ENCODE measurements around the gene MRPS35. TPM values are rescaled to one million over a fixed set of nuclear protein-coding genes. Genes with fewer than 3 reads are reported as not detected.

Gene MRPS35
- total and polyA plus RNA-seq, 4 donors, result 21.8 to 48.7 (median 32.7) TPM

GRCh38 chr12:27769142-27769673 is 58.6 kb downstream of the MRPS35 start:
- H3K27ac ChIP-seq (ENCODE audit: low read depth in 1 of 2, low read length in 1 of 2), result no peak overlapping the region
- 83 to 86% methylated on average over 8 of the region's 8 CpGs for WGBS, 2 donors
- no peak for DNase-seq
- no peaks in the 10 kb centered on the region for H3K36me3 ChIP-seq (ENCODE audit: control insufficient read depth in 4 of 4, insufficient read depth in 4 of 4, low read length in 4 of 4)
- no peaks in the 10 kb centered on the region for H3K4me1 ChIP-seq (ENCODE audit: control insufficient read depth in 5 of 5, insufficient read depth in 5 of 5, low read length in 5 of 5)
- no peaks in the 10 kb centered on the region for H3K27me3 ChIP-seq (ENCODE audit: control insufficient read depth in 3 of 3, insufficient read depth in 3 of 3, low read length in 2 of 3)
- H3K9ac ChIP-seq (ENCODE audit: insufficient read depth in 1 of 2, low read length in 2 of 2), result no peak overlapping the region
- no peak for ATAC-seq (ENCODE audit: insufficient read depth, low FRiP score)
- TF ChIP-seq CTCF (IDR thresholded peaks at IDR 0.05; ENCODE audit: control extremely low read depth, extremely low read depth), result no peak
- no peaks in the 10 kb centered on the region for H3K9me3 ChIP-seq (ENCODE audit: control insufficient read depth in 4 of 4, insufficient read depth in 3 of 4, low read length in 3 of 4)
- no peak overlapping the region for H3K4me3 ChIP-seq

- Histone ChIP-seq H3K4me3 (no peak overlapping the region), H3K4me1 (ENCODE audit: control insufficient read depth in 5 of 5, insufficient read depth in 5 of 5, low read length in 5 of 5) (no peaks in the 10 kb centered on the region), H3K36me3 (ENCODE audit: control insufficient read depth in 4 of 4, insufficient read depth in 4 of 4, low read length in 4 of 4) (no peaks in the 10 kb centered on the region), H3K27ac (ENCODE audit: low read depth in 1 of 2, low read length in 1 of 2) (no peak overlapping the region), H3K27me3 (ENCODE audit: control insufficient read depth in 3 of 3, insufficient read depth in 3 of 3, low read length in 2 of 3) (no peaks in the 10 kb centered on the region), H3K9ac (ENCODE audit: insufficient read depth in 1 of 2, low read length in 2 of 2) (no peak overlapping the region), H3K9me3 (ENCODE audit: control insufficient read depth in 4 of 4, insufficient read depth in 3 of 4, low read length in 3 of 4) (no peaks in the 10 kb centered on the region)
- TF ChIP-seq CTCF (IDR thresholded peaks at IDR 0.05; ENCODE audit: control extremely low read depth, extremely low read depth), result no peak
- ATAC-seq (ENCODE audit: insufficient read depth, low FRiP score) (no peak), DNase-seq (no peak)
- WGBS, 2 donors, result 77 to 78% methylated on average over 3 of the region's 3 CpGs
Observed at GRCh38 chr12:27771481-27772327, 61.1 kb downstream of the MRPS35 start.

- Histone ChIP-seq H3K9ac (ENCODE audit: insufficient read depth in 1 of 2, low read length in 2 of 2) (no peak overlapping the region), H3K4me1 (ENCODE audit: control insufficient read depth in 5 of 5, insufficient read depth in 5 of 5, low read length in 5 of 5) (no peaks in the 10 kb centered on the region), H3K9me3 (ENCODE audit: control insufficient read depth in 4 of 4, insufficient read depth in 3 of 4, low read length in 3 of 4) (no peaks in the 10 kb centered on the region), H3K36me3 (ENCODE audit: control insufficient read depth in 4 of 4, insufficient read depth in 4 of 4, low read length in 4 of 4) (no peaks in the 10 kb centered on the region), H3K4me3 (no peak overlapping the region), H3K27ac (ENCODE audit: low read depth in 1 of 2, low read length in 1 of 2) (no peak overlapping the region), H3K27me3 (ENCODE audit: control insufficient read depth in 3 of 3, insufficient read depth in 3 of 3, low read length in 2 of 3) (no peaks in the 10 kb centered on the region)
- no peak for DNase-seq
- no peak for ATAC-seq (ENCODE audit: insufficient read depth, low FRiP score)
- TF ChIP-seq CTCF (IDR thresholded peaks at IDR 0.05; ENCODE audit: control extremely low read depth, extremely low read depth), result no peak
- WGBS, 2 donors, result 57 to 72% methylated on average over 5 of the region's 5 CpGs
Observed at GRCh38 chr12:27772328-27773049, 61.9 kb downstream of the MRPS35 start.
